HepG2 (cell line): ENCODE results near the gene RPS6KA2.

Experiments used
- CEBPB ChIP-seq: IDR thresholded peaks from 2 replicates; pipeline ENCODE4 v1.6.1; 2011; ENCODE audit warnings: low read depth, low read length, improper control_type of control experiment, borderline replicate concordance
- HMG20A ChIP-seq: IDR thresholded peaks from 2 replicates; pipeline ENCODE4 v1.6.1; 2016; ENCODE audit warnings: borderline replicate concordance
- PHB2 ChIP-seq: fragments of 450-650 bp; IDR thresholded peaks from 2 replicates; pipeline ENCODE4 v1.6.1; 2018; ENCODE audit not compliant: partially characterized antibody
- POLR2A ChIP-seq, 2 experiments: IDR thresholded peaks; 2 replicates each; pipeline ENCODE4 v1.6.1; 2011; ENCODE audit warnings: low read depth in 2 of 2, low read length in 2 of 2, mild to moderate bottlenecking in 1 of 2, moderate library complexity in 1 of 2; ENCODE audit not compliant: insufficient read depth in 1 of 2
- ZFP41 ChIP-seq: sonication (generic); formaldehyde crosslinking; IDR thresholded peaks from 2 replicates; pipeline ENCODE4 v1.4.0; 2020; ENCODE audit warnings: mild to moderate bottlenecking, missing genetic modification reagents, borderline replicate concordance
- ZNF3 ChIP-seq: IDR thresholded peaks from 2 replicates; pipeline ENCODE4 v1.7.0; 2017; ENCODE audit warnings: inconsistent platforms
- ZNF672 ChIP-seq: sonication (generic); formaldehyde crosslinking; IDR thresholded peaks from 2 replicates; pipeline ENCODE4 v1.8.1; 2022; ENCODE audit warnings: missing genetic modification reagents
- TF ChIP-seq, protein P1 (sequence below): sonication (generic); formaldehyde crosslinking; IDR thresholded peaks from 2 replicates; pipeline ENCODE4 v1.5.0; 2020; ENCODE audit warnings: mild to moderate bottlenecking, missing genetic modification reagents, moderate library complexity
- TF ChIP-seq, protein P2 (sequence below): sonication (generic); formaldehyde crosslinking; IDR thresholded peaks from 2 replicates; pipeline ENCODE4 v1.4.0; 2020; ENCODE audit warnings: mild to moderate bottlenecking, missing genetic modification reagents
- TF ChIP-seq, protein P3 (sequence below): sonication (generic); formaldehyde crosslinking; IDR thresholded peaks from 2 replicates; pipeline ENCODE4 v1.5.1; 2020; ENCODE audit warnings: mild to moderate bottlenecking, missing genetic modification reagents, borderline replicate concordance

DNA sequence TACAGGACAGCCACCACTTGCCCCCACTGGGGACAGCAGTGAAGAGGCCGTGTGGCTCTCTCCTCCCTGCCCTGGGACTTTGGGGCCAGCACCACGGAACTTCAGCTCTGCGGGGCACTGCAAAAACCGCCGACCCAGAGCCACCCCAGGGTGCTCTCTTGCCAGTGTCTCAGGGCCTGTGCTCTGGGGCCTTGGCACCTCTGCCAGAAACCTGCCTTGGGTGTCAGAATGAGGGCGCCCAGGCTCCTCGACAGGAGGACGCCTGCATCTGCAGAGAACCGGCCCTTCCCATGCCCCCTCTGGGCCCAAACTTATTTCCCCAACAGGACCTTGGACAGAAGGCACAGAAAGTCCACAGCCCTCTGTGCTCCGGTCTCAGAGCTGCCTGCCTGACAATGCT lies 167.1 kb downstream of the RPS6KA2 start:
- TF ChIP-seq, protein P1, sequence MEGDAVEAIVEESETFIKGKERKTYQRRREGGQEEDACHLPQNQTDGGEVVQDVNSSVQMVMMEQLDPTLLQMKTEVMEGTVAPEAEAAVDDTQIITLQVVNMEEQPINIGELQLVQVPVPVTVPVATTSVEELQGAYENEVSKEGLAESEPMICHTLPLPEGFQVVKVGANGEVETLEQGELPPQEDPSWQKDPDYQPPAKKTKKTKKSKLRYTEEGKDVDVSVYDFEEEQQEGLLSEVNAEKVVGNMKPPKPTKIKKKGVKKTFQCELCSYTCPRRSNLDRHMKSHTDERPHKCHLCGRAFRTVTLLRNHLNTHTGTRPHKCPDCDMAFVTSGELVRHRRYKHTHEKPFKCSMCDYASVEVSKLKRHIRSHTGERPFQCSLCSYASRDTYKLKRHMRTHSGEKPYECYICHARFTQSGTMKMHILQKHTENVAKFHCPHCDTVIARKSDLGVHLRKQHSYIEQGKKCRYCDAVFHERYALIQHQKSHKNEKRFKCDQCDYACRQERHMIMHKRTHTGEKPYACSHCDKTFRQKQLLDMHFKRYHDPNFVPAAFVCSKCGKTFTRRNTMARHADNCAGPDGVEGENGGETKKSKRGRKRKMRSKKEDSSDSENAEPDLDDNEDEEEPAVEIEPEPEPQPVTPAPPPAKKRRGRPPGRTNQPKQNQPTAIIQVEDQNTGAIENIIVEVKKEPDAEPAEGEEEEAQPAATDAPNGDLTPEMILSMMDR (CRISPR knock-in tag), result no peak
- TF ChIP-seq PHB2, result no peak
- TF ChIP-seq, protein P2, sequence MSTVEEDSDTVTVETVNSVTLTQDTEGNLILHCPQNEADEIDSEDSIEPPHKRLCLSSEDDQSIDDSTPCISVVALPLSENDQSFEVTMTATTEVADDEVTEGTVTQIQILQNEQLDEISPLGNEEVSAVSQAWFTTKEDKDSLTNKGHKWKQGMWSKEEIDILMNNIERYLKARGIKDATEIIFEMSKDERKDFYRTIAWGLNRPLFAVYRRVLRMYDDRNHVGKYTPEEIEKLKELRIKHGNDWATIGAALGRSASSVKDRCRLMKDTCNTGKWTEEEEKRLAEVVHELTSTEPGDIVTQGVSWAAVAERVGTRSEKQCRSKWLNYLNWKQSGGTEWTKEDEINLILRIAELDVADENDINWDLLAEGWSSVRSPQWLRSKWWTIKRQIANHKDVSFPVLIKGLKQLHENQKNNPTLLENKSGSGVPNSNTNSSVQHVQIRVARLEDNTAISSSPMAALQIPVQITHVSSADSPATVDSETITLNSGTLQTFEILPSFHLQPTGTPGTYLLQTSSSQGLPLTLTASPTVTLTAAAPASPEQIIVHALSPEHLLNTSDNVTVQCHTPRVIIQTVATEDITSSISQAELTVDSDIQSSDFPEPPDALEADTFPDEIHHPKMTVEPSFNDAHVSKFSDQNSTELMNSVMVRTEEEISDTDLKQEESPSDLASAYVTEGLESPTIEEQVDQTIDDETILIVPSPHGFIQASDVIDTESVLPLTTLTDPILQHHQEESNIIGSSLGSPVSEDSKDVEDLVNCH (CRISPR knock-in tag), result no peak
- no peak for TF ChIP-seq CEBPB
- no peak for TF ChIP-seq ZNF672
- no peak for TF ChIP-seq HMG20A (CRISPR knock-in tag)
- TF ChIP-seq ZFP41 (CRISPR knock-in tag), result no peak
- TF ChIP-seq ZNF3 (CRISPR knock-in tag), result no peak
- no peak for TF ChIP-seq POLR2A (IDR thresholded peaks at IDR 0.05; ENCODE audit: insufficient read depth in 1 of 2, low read depth in 2 of 2, low read length in 2 of 2)
- TF ChIP-seq, protein P3, sequence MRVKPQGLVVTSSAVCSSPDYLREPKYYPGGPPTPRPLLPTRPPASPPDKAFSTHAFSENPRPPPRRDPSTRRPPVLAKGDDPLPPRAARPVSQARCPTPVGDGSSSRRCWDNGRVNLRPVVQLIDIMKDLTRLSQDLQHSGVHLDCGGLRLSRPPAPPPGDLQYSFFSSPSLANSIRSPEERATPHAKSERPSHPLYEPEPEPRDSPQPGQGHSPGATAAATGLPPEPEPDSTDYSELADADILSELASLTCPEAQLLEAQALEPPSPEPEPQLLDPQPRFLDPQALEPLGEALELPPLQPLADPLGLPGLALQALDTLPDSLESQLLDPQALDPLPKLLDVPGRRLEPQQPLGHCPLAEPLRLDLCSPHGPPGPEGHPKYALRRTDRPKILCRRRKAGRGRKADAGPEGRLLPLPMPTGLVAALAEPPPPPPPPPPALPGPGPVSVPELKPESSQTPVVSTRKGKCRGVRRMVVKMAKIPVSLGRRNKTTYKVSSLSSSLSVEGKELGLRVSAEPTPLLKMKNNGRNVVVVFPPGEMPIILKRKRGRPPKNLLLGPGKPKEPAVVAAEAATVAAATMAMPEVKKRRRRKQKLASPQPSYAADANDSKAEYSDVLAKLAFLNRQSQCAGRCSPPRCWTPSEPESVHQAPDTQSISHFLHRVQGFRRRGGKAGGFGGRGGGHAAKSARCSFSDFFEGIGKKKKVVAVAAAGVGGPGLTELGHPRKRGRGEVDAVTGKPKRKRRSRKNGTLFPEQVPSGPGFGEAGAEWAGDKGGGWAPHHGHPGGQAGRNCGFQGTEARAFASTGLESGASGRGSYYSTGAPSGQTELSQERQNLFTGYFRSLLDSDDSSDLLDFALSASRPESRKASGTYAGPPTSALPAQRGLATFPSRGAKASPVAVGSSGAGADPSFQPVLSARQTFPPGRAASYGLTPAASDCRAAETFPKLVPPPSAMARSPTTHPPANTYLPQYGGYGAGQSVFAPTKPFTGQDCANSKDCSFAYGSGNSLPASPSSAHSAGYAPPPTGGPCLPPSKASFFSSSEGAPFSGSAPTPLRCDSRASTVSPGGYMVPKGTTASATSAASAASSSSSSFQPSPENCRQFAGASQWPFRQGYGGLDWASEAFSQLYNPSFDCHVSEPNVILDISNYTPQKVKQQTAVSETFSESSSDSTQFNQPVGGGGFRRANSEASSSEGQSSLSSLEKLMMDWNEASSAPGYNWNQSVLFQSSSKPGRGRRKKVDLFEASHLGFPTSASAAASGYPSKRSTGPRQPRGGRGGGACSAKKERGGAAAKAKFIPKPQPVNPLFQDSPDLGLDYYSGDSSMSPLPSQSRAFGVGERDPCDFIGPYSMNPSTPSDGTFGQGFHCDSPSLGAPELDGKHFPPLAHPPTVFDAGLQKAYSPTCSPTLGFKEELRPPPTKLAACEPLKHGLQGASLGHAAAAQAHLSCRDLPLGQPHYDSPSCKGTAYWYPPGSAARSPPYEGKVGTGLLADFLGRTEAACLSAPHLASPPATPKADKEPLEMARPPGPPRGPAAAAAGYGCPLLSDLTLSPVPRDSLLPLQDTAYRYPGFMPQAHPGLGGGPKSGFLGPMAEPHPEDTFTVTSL (CRISPR knock-in tag), result no peak
